ENCODE results near the gene KCNH4. TPM values are rescaled to one million over a fixed set of nuclear protein-coding genes. Genes with fewer than 3 reads are reported as not detected.

KCNH4 gene
- polyA plus RNA-seq, 1 donor (not counting 4 experiments of a cell fraction or from before 2014, with no cell fraction given) = not detected

- dilution Hi-C loops (cut with MboI; ENCODE audit: extremely low pct_ligation_motif_present, low sequenced_read_pairs) = no loop called here
- H4K20me1 ChIP-seq (ENCODE audit: control insufficient read depth, extremely low read depth, insufficient read depth, low read length) = no peaks in the 10 kb centered on the region
Observed at GRCh38 chr17:42227849-42228700, 47.1 kb upstream of the KCNH4 start.

GRCh38 chr17:42225646-42226045, 44.7 kb upstream of the KCNH4 start:
- H3K79me2 ChIP-seq (ENCODE audit: control insufficient read depth, insufficient read depth, low read length) = no peaks in the 10 kb centered on the region

More at GRCh38 chr17:42227849-42228700, 47.1 kb upstream of the KCNH4 start:
- DNase-seq (ENCODE audit: low read depth, low spot score) (no peak), FAIRE-seq (no peak)
- no peaks in the 10 kb centered on the region for H3K9me1 ChIP-seq (ENCODE audit: control insufficient read depth, extremely low read depth, insufficient read depth, low read length)
- peaks cover 3 to 4% of the 10 kb centered on the region in 2 experiments for H3K36me3 ChIP-seq (ENCODE audit: control insufficient read depth in 2 of 2, extremely low read depth in 1 of 2, insufficient read depth in 2 of 2, low read length in 2 of 2)
- no peak overlapping the region for H2AFZ ChIP-seq (ENCODE audit: control insufficient read depth, low read length)
- H3K4me2 ChIP-seq (ENCODE audit: control insufficient read depth, extremely low read depth, insufficient read depth, low read depth, low read length) = no peak overlapping the region
- no peaks in the 10 kb centered on the region for H3K27me3 ChIP-seq (ENCODE audit: control insufficient read depth, extremely low read depth, insufficient read depth, low read length)
- no peak for TF ChIP-seq EZH2 (IDR thresholded peaks at IDR 0.05; ENCODE audit: low read length)
- TF ChIP-seq, protein P1, sequence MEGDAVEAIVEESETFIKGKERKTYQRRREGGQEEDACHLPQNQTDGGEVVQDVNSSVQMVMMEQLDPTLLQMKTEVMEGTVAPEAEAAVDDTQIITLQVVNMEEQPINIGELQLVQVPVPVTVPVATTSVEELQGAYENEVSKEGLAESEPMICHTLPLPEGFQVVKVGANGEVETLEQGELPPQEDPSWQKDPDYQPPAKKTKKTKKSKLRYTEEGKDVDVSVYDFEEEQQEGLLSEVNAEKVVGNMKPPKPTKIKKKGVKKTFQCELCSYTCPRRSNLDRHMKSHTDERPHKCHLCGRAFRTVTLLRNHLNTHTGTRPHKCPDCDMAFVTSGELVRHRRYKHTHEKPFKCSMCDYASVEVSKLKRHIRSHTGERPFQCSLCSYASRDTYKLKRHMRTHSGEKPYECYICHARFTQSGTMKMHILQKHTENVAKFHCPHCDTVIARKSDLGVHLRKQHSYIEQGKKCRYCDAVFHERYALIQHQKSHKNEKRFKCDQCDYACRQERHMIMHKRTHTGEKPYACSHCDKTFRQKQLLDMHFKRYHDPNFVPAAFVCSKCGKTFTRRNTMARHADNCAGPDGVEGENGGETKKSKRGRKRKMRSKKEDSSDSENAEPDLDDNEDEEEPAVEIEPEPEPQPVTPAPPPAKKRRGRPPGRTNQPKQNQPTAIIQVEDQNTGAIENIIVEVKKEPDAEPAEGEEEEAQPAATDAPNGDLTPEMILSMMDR (optimal IDR thresholded peaks at IDR 0.05 in 1 of 3, IDR thresholded peaks at IDR 0.05 in 1 of 3, conservative IDR thresholded peaks at IDR 0.05 in 1 of 3; ENCODE audit: extremely low read depth in 1 of 3, insufficient read depth in 2 of 3, low read length in 3 of 3) = no peak
- H3K9ac ChIP-seq (ENCODE audit: control insufficient read depth, extremely low read depth, insufficient read depth, low read length) = no peak overlapping the region
- H3K4me1 ChIP-seq (ENCODE audit: control insufficient read depth, extremely low read depth, insufficient read depth, low read length) = no peaks in the 10 kb centered on the region
- H3K27ac ChIP-seq (ENCODE audit: control insufficient read depth, insufficient read depth, low read length) = no peak overlapping the region
- no peak overlapping the region for H3K4me3 ChIP-seq (ENCODE audit: control insufficient read depth in 2 of 3, extremely low read depth in 1 of 3, insufficient read depth in 2 of 3, low read depth in 1 of 3, low read length in 3 of 3)
- no peaks in the 10 kb centered on the region for H3K9me3 ChIP-seq (ENCODE audit: control insufficient read depth, low read depth, low read length)
- no peaks in the 10 kb centered on the region for H3K79me2 ChIP-seq (ENCODE audit: control insufficient read depth, insufficient read depth, low read length)

More at GRCh38 chr17:42225646-42226045, 44.7 kb upstream of the KCNH4 start:
- Histone ChIP-seq H3K27me3 (ENCODE audit: control insufficient read depth, extremely low read depth, insufficient read depth, low read length) (no peaks in the 10 kb centered on the region), H3K4me3 (ENCODE audit: control insufficient read depth in 2 of 3, extremely low read depth in 1 of 3, insufficient read depth in 2 of 3, low read depth in 1 of 3, low read length in 3 of 3) (no peak overlapping the region), H3K9me3 (ENCODE audit: control insufficient read depth, low read depth, low read length) (no peaks in the 10 kb centered on the region), H2AFZ (ENCODE audit: control insufficient read depth, low read length) (no peak overlapping the region), H3K4me1 (ENCODE audit: control insufficient read depth, extremely low read depth, insufficient read depth, low read length) (no peaks in the 10 kb centered on the region), H3K9me1 (ENCODE audit: control insufficient read depth, extremely low read depth, insufficient read depth, low read length) (no peaks in the 10 kb centered on the region), H4K20me1 (ENCODE audit: control insufficient read depth, extremely low read depth, insufficient read depth, low read length) (no peaks in the 10 kb centered on the region), H3K9ac (ENCODE audit: control insufficient read depth, extremely low read depth, insufficient read depth, low read length) (no peak overlapping the region), H3K36me3 (ENCODE audit: control insufficient read depth in 2 of 2, extremely low read depth in 1 of 2, insufficient read depth in 2 of 2, low read length in 2 of 2) (peaks cover 4 to 7% of the 10 kb centered on the region in 2 experiments), H3K4me2 (ENCODE audit: control insufficient read depth, extremely low read depth, insufficient read depth, low read depth, low read length) (no peak overlapping the region), H3K27ac (ENCODE audit: control insufficient read depth, insufficient read depth, low read length) (no peak overlapping the region)
- TF ChIP-seq, protein P1 (optimal IDR thresholded peaks at IDR 0.05 in 1 of 3, IDR thresholded peaks at IDR 0.05 in 1 of 3, conservative IDR thresholded peaks at IDR 0.05 in 1 of 3; ENCODE audit: extremely low read depth in 1 of 3, insufficient read depth in 2 of 3, low read length in 3 of 3) = no peak
- TF ChIP-seq EZH2 (IDR thresholded peaks at IDR 0.05; ENCODE audit: low read length) = no peak
- no peak for FAIRE-seq
- dilution Hi-C loops (cut with MboI; ENCODE audit: extremely low pct_ligation_motif_present, low sequenced_read_pairs) = no loop called here
- DNase-seq (ENCODE audit: low read depth, low spot score) = no peak
